ENCODE measurements around the gene POLR2L. TPM values are rescaled to one million over a fixed set of nuclear protein-coding genes. Genes with fewer than 3 reads are reported as not detected.

POLR2L gene
- total and polyA plus RNA-seq, 4 donors: 57.5 to 152 (median 105) TPM

GRCh38 chr11:815675-816432, 26.5 kb downstream of the POLR2L start:
- no peak overlapping the region for H3K4me3 ChIP-seq (ENCODE audit: low read length in 2 of 2)
- WGBS, 2 donors: 85 to 90% methylated on average over 11 of the region's 11 CpGs
- ATAC-seq (ENCODE audit: low FRiP score) (no peak), DNase-seq (no peak)
- no peak overlapping the region for H3K27ac ChIP-seq (ENCODE audit: low read depth in 1 of 2, low read length in 2 of 2)
- H3K27me3 ChIP-seq (ENCODE audit: control insufficient read depth in 1 of 2, insufficient read depth in 2 of 2, low read length in 1 of 2): no peaks in the 10 kb centered on the region
- no peaks in the 10 kb centered on the region for H3K9me3 ChIP-seq (ENCODE audit: control insufficient read depth, low read length)
- peaks cover 0 to 13% of the 10 kb centered on the region in 2 donors for H3K36me3 ChIP-seq (ENCODE audit: control insufficient read depth in 1 of 2, insufficient read depth in 2 of 2, low read length in 1 of 2)
- H3K4me1 ChIP-seq (ENCODE audit: control insufficient read depth in 1 of 2, insufficient read depth in 2 of 2, low read length in 2 of 2): no peaks in the 10 kb centered on the region
- intact Hi-C loops (cut with DNase I): no loop called here

GRCh38 chr11:813456-814096, 28.8 kb downstream of the POLR2L start:
- 83 to 84% methylated on average over 9 of the region's 9 CpGs for WGBS, 2 donors

GRCh38 chr11:813072-813455, 29.3 kb downstream of the POLR2L start:
- no peak for DNase-seq
- H3K36me3 ChIP-seq (ENCODE audit: control insufficient read depth in 1 of 2, insufficient read depth in 2 of 2, low read length in 1 of 2): peaks cover 0 to 13% of the 10 kb centered on the region in 2 donors
- no peak overlapping the region for H3K4me3 ChIP-seq (ENCODE audit: low read length in 2 of 2)
- H3K9me3 ChIP-seq (ENCODE audit: control insufficient read depth, low read length): no peaks in the 10 kb centered on the region
- intact Hi-C loops (cut with DNase I): no loop called here
- no peaks in the 10 kb centered on the region for H3K4me1 ChIP-seq (ENCODE audit: control insufficient read depth in 1 of 2, insufficient read depth in 2 of 2, low read length in 2 of 2)
- no peak for ATAC-seq (ENCODE audit: low FRiP score)
- WGBS, 2 donors: 88 to 91% methylated on average over 6 of the region's 6 CpGs
- no peak overlapping the region for H3K27ac ChIP-seq (ENCODE audit: low read depth in 1 of 2, low read length in 2 of 2)
- H3K27me3 ChIP-seq (ENCODE audit: control insufficient read depth in 1 of 2, insufficient read depth in 2 of 2, low read length in 1 of 2): no peaks in the 10 kb centered on the region

More at GRCh38 chr11:813456-814096, 28.8 kb downstream of the POLR2L start:
- H3K27me3 ChIP-seq (ENCODE audit: control insufficient read depth in 1 of 2, insufficient read depth in 2 of 2, low read length in 1 of 2): no peaks in the 10 kb centered on the region
- peaks cover 0 to 13% of the 10 kb centered on the region in 2 donors for H3K36me3 ChIP-seq (ENCODE audit: control insufficient read depth in 1 of 2, insufficient read depth in 2 of 2, low read length in 1 of 2)
- H3K27ac ChIP-seq (ENCODE audit: low read depth in 1 of 2, low read length in 2 of 2): no peak overlapping the region
- no peaks in the 10 kb centered on the region for H3K4me1 ChIP-seq (ENCODE audit: control insufficient read depth in 1 of 2, insufficient read depth in 2 of 2, low read length in 2 of 2)
- ATAC-seq (ENCODE audit: low FRiP score) (no peak), DNase-seq (no peak)
- intact Hi-C loops (cut with DNase I): no loop called here
- H3K4me3 ChIP-seq (ENCODE audit: low read length in 2 of 2): no peak overlapping the region
- H3K9me3 ChIP-seq (ENCODE audit: control insufficient read depth, low read length): no peaks in the 10 kb centered on the region

- H3K27ac ChIP-seq (ENCODE audit: low read depth in 1 of 2, low read length in 2 of 2): no peak overlapping the region
- intact Hi-C loops (cut with DNase I): no loop called here
- DNase-seq: no peak
- 80 to 87% methylated on average over 3 of the region's 3 CpGs for WGBS, 2 donors
- peaks cover 0 to 13% of the 10 kb centered on the region in 2 donors for H3K36me3 ChIP-seq (ENCODE audit: control insufficient read depth in 1 of 2, insufficient read depth in 2 of 2, low read length in 1 of 2)
- no peaks in the 10 kb centered on the region for H3K27me3 ChIP-seq (ENCODE audit: control insufficient read depth in 1 of 2, insufficient read depth in 2 of 2, low read length in 1 of 2)
- H3K4me3 ChIP-seq (ENCODE audit: low read length in 2 of 2): no peak overlapping the region
- H3K9me3 ChIP-seq (ENCODE audit: control insufficient read depth, low read length): no peaks in the 10 kb centered on the region
- ATAC-seq (ENCODE audit: low FRiP score): no peak
- no peaks in the 10 kb centered on the region for H3K4me1 ChIP-seq (ENCODE audit: control insufficient read depth in 1 of 2, insufficient read depth in 2 of 2, low read length in 2 of 2)
Observed at GRCh38 chr11:812390-812789, 29.9 kb downstream of the POLR2L start.

- H3K36me3 ChIP-seq (ENCODE audit: control insufficient read depth in 1 of 2, insufficient read depth in 2 of 2, low read length in 1 of 2): peaks cover 0 to 13% of the 10 kb centered on the region in 2 donors
- DNase-seq (no peak), ATAC-seq (ENCODE audit: low FRiP score) (no peak)
- 65 to 67% methylated on average over 14 of the region's 14 CpGs for WGBS, 2 donors
- no peak overlapping the region for H3K27ac ChIP-seq (ENCODE audit: low read depth in 1 of 2, low read length in 2 of 2)
- H3K9me3 ChIP-seq (ENCODE audit: control insufficient read depth, low read length): no peaks in the 10 kb centered on the region
- no peaks in the 10 kb centered on the region for H3K27me3 ChIP-seq (ENCODE audit: control insufficient read depth in 1 of 2, insufficient read depth in 2 of 2, low read length in 1 of 2)
- no peaks in the 10 kb centered on the region for H3K4me1 ChIP-seq (ENCODE audit: control insufficient read depth in 1 of 2, insufficient read depth in 2 of 2, low read length in 2 of 2)
- intact Hi-C loops (cut with DNase I): no loop called here
- no peak overlapping the region for H3K4me3 ChIP-seq (ENCODE audit: low read length in 2 of 2)
Observed at GRCh38 chr11:811446-812245, 30.7 kb downstream of the POLR2L start.

GRCh38 chr11:810040-810567, 32.2 kb downstream of the POLR2L start:
- ATAC-seq (ENCODE audit: low FRiP score): peak; percentile 16
- no peak for DNase-seq
- WGBS, 2 donors: 0% methylated on average over 49 to 55 of the region's 55 CpGs
- Histone ChIP-seq H3K36me3 (ENCODE audit: control insufficient read depth in 1 of 2, insufficient read depth in 2 of 2, low read length in 1 of 2) (peaks cover 0 to 13% of the 10 kb centered on the region in 2 donors), H3K9me3 (ENCODE audit: control insufficient read depth, low read length) (no peaks in the 10 kb centered on the region), H3K27me3 (ENCODE audit: control insufficient read depth in 1 of 2, insufficient read depth in 2 of 2, low read length in 1 of 2) (no peaks in the 10 kb centered on the region), H3K4me1 (ENCODE audit: control insufficient read depth in 1 of 2, insufficient read depth in 2 of 2, low read length in 2 of 2) (no peaks in the 10 kb centered on the region), H3K4me3 (ENCODE audit: low read length in 2 of 2) (peak overlapping the region; percentile 51 to 84), H3K27ac (ENCODE audit: low read depth in 1 of 2, low read length in 2 of 2) (peak overlapping the region in 1 of 2 donors; percentile 19)
- intact Hi-C loops (cut with DNase I): no loop called here

GRCh38 chr11:809287-810039, 32.9 kb downstream of the POLR2L start, which contains the start of gene RPLP2:
Gene RPLP2, plus strand, starts transcription at chr11:809967. Its CDS starts 268 bp downstream, at chr11:810235.
- Histone ChIP-seq H3K27ac (ENCODE audit: low read depth in 1 of 2, low read length in 2 of 2) (peak within 1 kb of the TSS; percentile 20 to 99), H3K9me3 (ENCODE audit: control insufficient read depth, low read length) (no peaks in the 10 kb centered on the region), H3K27me3 (ENCODE audit: control insufficient read depth in 1 of 2, insufficient read depth in 2 of 2, low read length in 1 of 2) (no peaks in the 10 kb centered on the region), H3K4me3 (ENCODE audit: low read length in 2 of 2) (peak within 1 kb of the TSS; percentile 51 to 84), H3K36me3 (ENCODE audit: control insufficient read depth in 1 of 2, insufficient read depth in 2 of 2, low read length in 1 of 2) (peaks cover 0 to 13% of the 10 kb centered on the region in 2 donors), H3K4me1 (ENCODE audit: control insufficient read depth in 1 of 2, insufficient read depth in 2 of 2, low read length in 2 of 2) (no peaks in the 10 kb centered on the region)
- peak; percentile 96 for ATAC-seq (ENCODE audit: low FRiP score)
- DNase-seq: peak; percentile 99 to 100
- intact Hi-C loops (cut with DNase I): no loop called here
- 0% methylated on average over 67 to 81 of the region's 81 CpGs for WGBS, 2 donors

Data from aorta (tissue), 5 donors.